Measurements from ENCODE around the gene PPP1CA.

- TF ChIP-seq CTCF (IDR thresholded peaks at IDR 0.05) (no peak), POLR2A (IDR thresholded peaks at IDR 0.05) (no peak)
Observed at GRCh38 chr11:67384851-67385366, 16.7 kb downstream of the PPP1CA start.

Measured in thyroid gland (tissue), 4 donors.